ENCODE results near the gene RANBP17. TPM values are rescaled to one million over a fixed set of nuclear protein-coding genes. Genes with fewer than 3 reads are reported as not detected.

The RANBP17 gene
- total RNA-seq, 1 experiment from 2014 or later = 6.0 TPM

GRCh38 chr5:170896779-170897178 is 35.0 kb downstream of the RANBP17 start:
- ATAC-seq = peak; percentile 32; the same call in 1 of the 2 replicates

GRCh38 chr5:170903075-170903474 is 41.3 kb downstream of the RANBP17 start:
- ATAC-seq (no peak), DNase-seq (no peak)
- TF ChIP-seq CTCF (conservative IDR thresholded peaks at IDR 0.05; ENCODE audit: low read depth, low read length) = no peak
- TF ChIP-seq EZH2 (IDR thresholded peaks at IDR 0.05; ENCODE audit: low read length, unreplicated experiment) = no peak
- no peak for TF ChIP-seq EZH2phosphoT487 (IDR thresholded peaks at IDR 0.05; ENCODE audit: borderline replicate concordance, low read length)
- Histone ChIP-seq H3K4me1 (ENCODE audit: insufficient read depth, low read length) (no peaks in the 10 kb centered on the region), H2AFZ (ENCODE audit: low read length) (no peak overlapping the region), H3K36me3 (ENCODE audit: low read depth, low read length) (no peaks in the 10 kb centered on the region), H3K79me2 (ENCODE audit: low read length) (no peaks in the 10 kb centered on the region), H3K4me3 (ENCODE audit: low read length) (no peak overlapping the region), H3K9me2 (replicated peaks; ENCODE audit: low read length) (no peaks in the 10 kb centered on the region), H3K27me3 (ENCODE audit: low read length) (no peaks in the 10 kb centered on the region), H3K9me3 (ENCODE audit: low read length) (no peaks in the 10 kb centered on the region), H3K9ac (ENCODE audit: low read length) (no peak overlapping the region), H3K27ac (ENCODE audit: low read length) (no peak overlapping the region), H3F3A (ENCODE audit: low read length, unreplicated experiment) (no peaks in the 10 kb centered on the region), H4K20me1 (ENCODE audit: low read length) (no peaks in the 10 kb centered on the region), H3K4me2 (ENCODE audit: low read length) (no peak overlapping the region)
- CTCF ChIA-PET = no interaction called here
- intact Hi-C loops (cut with micrococcal nuclease) = no loop called here
- POLR2A ChIA-PET (ENCODE audit: unreplicated experiment) = no interaction called here
- no TSS peak for BruUV-seq (replicated peaks)

More at GRCh38 chr5:170896779-170897178, 35.0 kb downstream of the RANBP17 start:
- Histone ChIP-seq H2AFZ (ENCODE audit: low read length) (no peak overlapping the region), H3K4me3 (ENCODE audit: low read length) (no peak overlapping the region), H3K9me2 (replicated peaks; ENCODE audit: low read length) (no peaks in the 10 kb centered on the region), H3K27ac (ENCODE audit: low read length) (no peak overlapping the region), H3K4me1 (ENCODE audit: insufficient read depth, low read length) (peaks cover 11% of the 10 kb centered on the region; the same call in 1 of the 2 replicates), H3K9me3 (ENCODE audit: low read length) (no peaks in the 10 kb centered on the region), H3K79me2 (ENCODE audit: low read length) (no peaks in the 10 kb centered on the region), H3F3A (ENCODE audit: low read length, unreplicated experiment) (no peaks in the 10 kb centered on the region), H3K9ac (ENCODE audit: low read length) (no peak overlapping the region), H3K36me3 (ENCODE audit: low read depth, low read length) (no peaks in the 10 kb centered on the region), H3K27me3 (ENCODE audit: low read length) (no peaks in the 10 kb centered on the region), H3K4me2 (ENCODE audit: low read length) (no peak overlapping the region), H4K20me1 (ENCODE audit: low read length) (no peaks in the 10 kb centered on the region)
- intact Hi-C loops (cut with micrococcal nuclease) = loop anchor here (1.0 kb wide), 1 partner anchor 87 kb away; no protein-coding TSS in a partner anchor
- ChIA-PET CTCF (no interaction called here), POLR2A (ENCODE audit: unreplicated experiment) (no interaction called here)
- peak; percentile 19 for DNase-seq
- no TSS peak for BruUV-seq (replicated peaks)
- TF ChIP-seq CTCF (conservative IDR thresholded peaks at IDR 0.05; ENCODE audit: low read depth, low read length) (peak; percentile 44; the same call in 1 of the 2 replicates), EZH2phosphoT487 (IDR thresholded peaks at IDR 0.05; ENCODE audit: borderline replicate concordance, low read length) (no peak), EZH2 (IDR thresholded peaks at IDR 0.05; ENCODE audit: low read length, unreplicated experiment) (no peak)

GRCh38 chr5:170907758-170908157 is 45.9 kb downstream of the RANBP17 start:
- Histone ChIP-seq H3K27ac (ENCODE audit: low read length) (no peak overlapping the region), H3K36me3 (ENCODE audit: low read depth, low read length) (no peaks in the 10 kb centered on the region), H3F3A (ENCODE audit: low read length, unreplicated experiment) (no peaks in the 10 kb centered on the region), H2AFZ (ENCODE audit: low read length) (no peak overlapping the region), H3K9ac (ENCODE audit: low read length) (no peak overlapping the region), H3K79me2 (ENCODE audit: low read length) (no peaks in the 10 kb centered on the region), H3K4me3 (ENCODE audit: low read length) (no peak overlapping the region), H3K27me3 (ENCODE audit: low read length) (no peaks in the 10 kb centered on the region), H4K20me1 (ENCODE audit: low read length) (no peaks in the 10 kb centered on the region), H3K4me1 (ENCODE audit: insufficient read depth, low read length) (no peaks in the 10 kb centered on the region), H3K4me2 (ENCODE audit: low read length) (no peak overlapping the region), H3K9me2 (replicated peaks; ENCODE audit: low read length) (no peaks in the 10 kb centered on the region), H3K9me3 (ENCODE audit: low read length) (no peaks in the 10 kb centered on the region)
- ATAC-seq = no peak
- ChIA-PET POLR2A (ENCODE audit: unreplicated experiment) (no interaction called here), CTCF (no interaction called here)
- DNase-seq = no peak
- no TSS peak for BruUV-seq (replicated peaks)
- TF ChIP-seq EZH2 (IDR thresholded peaks at IDR 0.05; ENCODE audit: low read length, unreplicated experiment) (no peak), EZH2phosphoT487 (IDR thresholded peaks at IDR 0.05; ENCODE audit: borderline replicate concordance, low read length) (no peak), CTCF (conservative IDR thresholded peaks at IDR 0.05; ENCODE audit: low read depth, low read length) (no peak)
- intact Hi-C loops (cut with micrococcal nuclease) = loop anchor here (5.0 kb wide), 1 partner anchor 45 kb away; the partner anchor contains the start of gene RANBP17
